ENCODE data around the gene TEX10. TPM values are rescaled to one million over a fixed set of nuclear protein-coding genes. Genes with fewer than 3 reads are reported as not detected.

The TEX10 gene
- total RNA-seq, 4 donors from 2014 or later: 8.1 to 23.1 (median 11.9) TPM

- no peaks in the 10 kb centered on the region for H3K9me3 ChIP-seq
- H3K4me1 ChIP-seq: no peaks in the 10 kb centered on the region
- H3K4me3 ChIP-seq: no peak overlapping the region
- H3K36me3 ChIP-seq: peaks cover 0 to 25% (median under 1%) of the 10 kb centered on the region in 3 donors
- no peaks in the 10 kb centered on the region for H3K27me3 ChIP-seq
- TF ChIP-seq POLR2A (IDR thresholded peaks at IDR 0.05) (no peak), CTCF (IDR thresholded peaks at IDR 0.05) (no peak)
- DNase-seq: no peak
- no peak overlapping the region for H3K27ac ChIP-seq
Observed at GRCh38 chr9:100306283-100306682, 46.5 kb downstream of the TEX10 start.

GRCh38 chr9:100303747-100304146, 49.0 kb downstream of the TEX10 start:
- Histone ChIP-seq H3K9me3 (no peaks in the 10 kb centered on the region), H3K27ac (no peak overlapping the region), H3K4me1 (no peaks in the 10 kb centered on the region), H3K4me3 (no peak overlapping the region), H3K36me3 (peaks cover 0 to 45% (median 3%) of the 10 kb centered on the region in 3 donors), H3K27me3 (no peaks in the 10 kb centered on the region)
- TF ChIP-seq CTCF (IDR thresholded peaks at IDR 0.05) (no peak), POLR2A (IDR thresholded peaks at IDR 0.05) (no peak)
- no peak for DNase-seq

GRCh38 chr9:100298378-100298777, 54.4 kb downstream of the TEX10 start:
- H3K36me3 ChIP-seq: peaks cover 0 to 71% (median 3%) of the 10 kb centered on the region in 3 donors
- DNase-seq: no peak
- H3K27me3 ChIP-seq: no peaks in the 10 kb centered on the region
- no peaks in the 10 kb centered on the region for H3K4me1 ChIP-seq
- H3K27ac ChIP-seq: no peak overlapping the region
- no peak overlapping the region for H3K4me3 ChIP-seq
- TF ChIP-seq CTCF (IDR thresholded peaks at IDR 0.05): no peak
- no peaks in the 10 kb centered on the region for H3K9me3 ChIP-seq

- H3K36me3 ChIP-seq: peaks cover 0 to 73% (median 3%) of the 10 kb centered on the region in 3 donors
- no peak overlapping the region for H3K4me3 ChIP-seq
- no peak overlapping the region for H3K27ac ChIP-seq
- H3K4me1 ChIP-seq: no peaks in the 10 kb centered on the region
- TF ChIP-seq POLR2A (IDR thresholded peaks at IDR 0.05) (no peak), CTCF (IDR thresholded peaks at IDR 0.05) (no peak)
- H3K27me3 ChIP-seq: no peaks in the 10 kb centered on the region
- no peaks in the 10 kb centered on the region for H3K9me3 ChIP-seq
- DNase-seq: no peak
Observed at GRCh38 chr9:100296407-100296806, 56.3 kb downstream of the TEX10 start.

GRCh38 chr9:100295240-100295639, 57.5 kb downstream of the TEX10 start:
- Histone ChIP-seq H3K9me3 (no peaks in the 10 kb centered on the region), H3K4me1 (no peaks in the 10 kb centered on the region), H3K27ac (no peak overlapping the region), H3K4me3 (no peak overlapping the region), H3K36me3 (peaks cover 0 to 68% (median 0%) of the 10 kb centered on the region in 3 donors), H3K27me3 (no peaks in the 10 kb centered on the region)
- no peak for DNase-seq
- TF ChIP-seq POLR2A (IDR thresholded peaks at IDR 0.05) (no peak), CTCF (IDR thresholded peaks at IDR 0.05) (no peak)

GRCh38 chr9:100294806-100295205, 57.9 kb downstream of the TEX10 start:
- H3K36me3 ChIP-seq: peaks cover 0 to 64% (median 0%) of the 10 kb centered on the region in 3 donors
- no peak for TF ChIP-seq POLR2A (IDR thresholded peaks at IDR 0.05)
- TF ChIP-seq CTCF (IDR thresholded peaks at IDR 0.05): no peak
- H3K4me1 ChIP-seq: no peaks in the 10 kb centered on the region
- DNase-seq: no peak
- no peak overlapping the region for H3K27ac ChIP-seq
- H3K27me3 ChIP-seq: no peaks in the 10 kb centered on the region
- no peak overlapping the region for H3K4me3 ChIP-seq
- no peaks in the 10 kb centered on the region for H3K9me3 ChIP-seq
